GM18502 (cell line): ENCODE results near the gene RAC3.
"Not testable (repeated sequence)": the region's sequence is repeated elsewhere in the genome, so short reads cannot be mapped to it uniquely, and the experiment has no call there.

Experiments
- ATAC-seq: cut with Tn5 transposase; IDR thresholded peaks from one replicate; pipeline ENCODE4 v1.9.1; 2021; ENCODE audit warnings: mild to moderate bottlenecking; ENCODE audit not compliant: unreplicated experiment, poor library complexity

RAC3 gene

DNA sequence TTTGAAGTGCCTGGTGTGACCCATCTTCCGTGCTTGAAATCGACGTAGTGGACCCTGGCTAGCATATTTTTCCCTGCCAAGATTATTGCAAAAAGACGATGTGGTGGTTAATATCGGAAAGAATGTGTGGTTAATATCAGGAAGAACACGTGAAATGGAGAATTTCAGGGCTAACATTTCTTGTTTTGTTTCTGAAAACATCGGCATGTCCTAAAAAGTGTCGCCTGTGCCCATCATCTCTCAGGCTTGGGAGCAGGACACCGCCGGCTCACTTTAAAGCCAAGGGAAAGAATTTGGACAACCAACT lies 6.4 kb downstream of the RAC3 start:
- no peak for ATAC-seq

DNA sequence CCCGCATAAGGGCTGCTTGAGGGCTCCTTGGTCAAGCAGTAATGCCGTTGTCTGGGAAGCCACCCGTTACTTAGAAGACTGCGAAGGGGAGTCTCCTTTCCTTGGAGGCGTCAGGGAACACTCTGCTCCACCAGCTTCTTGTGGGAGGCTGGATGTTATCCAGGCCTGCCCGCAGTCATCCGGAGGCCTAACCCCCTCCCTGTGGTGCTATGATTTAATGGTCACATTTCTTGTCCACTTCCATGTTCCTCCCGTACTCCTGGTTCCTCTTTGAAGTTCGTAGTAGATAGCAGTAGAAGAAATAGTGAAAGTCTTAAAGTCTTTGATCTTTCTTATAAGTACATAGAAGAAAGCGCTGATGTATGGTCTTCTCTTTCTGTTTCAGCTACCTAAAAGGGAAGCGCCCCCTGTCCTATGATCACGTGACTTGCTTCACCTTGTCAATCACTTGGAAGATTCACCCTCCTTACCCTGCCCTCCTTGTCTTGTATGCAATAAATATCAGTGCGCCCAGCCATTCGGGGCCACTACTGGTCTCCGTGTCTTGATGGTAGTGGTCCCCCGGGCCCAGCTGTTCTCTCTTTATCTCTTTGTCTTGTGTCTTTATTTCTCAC lies 7.4 kb downstream of the RAC3 start:
- not testable (repeated sequence) for ATAC-seq

DNA sequence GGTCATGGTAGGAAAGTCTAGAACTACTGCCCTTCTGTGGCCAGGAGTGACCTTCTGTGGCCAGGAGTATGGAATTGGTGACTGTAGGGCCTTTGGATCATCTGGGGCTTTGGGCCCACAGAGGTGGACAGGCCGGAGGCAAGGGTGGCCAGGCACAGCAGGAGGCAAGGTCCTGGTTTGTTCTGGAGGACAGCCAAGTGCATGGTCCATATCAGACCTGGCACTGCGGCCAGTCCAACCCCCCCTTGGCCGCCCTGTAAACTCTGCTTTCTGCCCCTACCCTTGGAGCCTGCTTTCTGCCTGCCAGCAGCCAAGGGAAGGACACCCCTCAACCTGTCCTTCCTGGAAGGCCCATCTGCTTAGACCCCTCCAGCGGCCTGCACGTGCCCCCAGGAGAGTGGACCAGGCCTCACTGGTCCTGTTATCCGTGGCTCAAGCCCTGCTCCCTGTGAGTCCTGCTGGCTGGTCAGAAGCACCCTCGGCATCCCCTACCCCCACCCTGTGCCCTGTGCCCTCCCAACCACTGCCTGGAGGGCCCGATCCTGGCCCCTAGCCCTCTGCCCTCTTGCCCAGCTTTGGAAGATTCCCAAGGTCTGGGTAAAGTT lies 8.3 kb downstream of the RAC3 start:
- no peak for ATAC-seq

DNA sequence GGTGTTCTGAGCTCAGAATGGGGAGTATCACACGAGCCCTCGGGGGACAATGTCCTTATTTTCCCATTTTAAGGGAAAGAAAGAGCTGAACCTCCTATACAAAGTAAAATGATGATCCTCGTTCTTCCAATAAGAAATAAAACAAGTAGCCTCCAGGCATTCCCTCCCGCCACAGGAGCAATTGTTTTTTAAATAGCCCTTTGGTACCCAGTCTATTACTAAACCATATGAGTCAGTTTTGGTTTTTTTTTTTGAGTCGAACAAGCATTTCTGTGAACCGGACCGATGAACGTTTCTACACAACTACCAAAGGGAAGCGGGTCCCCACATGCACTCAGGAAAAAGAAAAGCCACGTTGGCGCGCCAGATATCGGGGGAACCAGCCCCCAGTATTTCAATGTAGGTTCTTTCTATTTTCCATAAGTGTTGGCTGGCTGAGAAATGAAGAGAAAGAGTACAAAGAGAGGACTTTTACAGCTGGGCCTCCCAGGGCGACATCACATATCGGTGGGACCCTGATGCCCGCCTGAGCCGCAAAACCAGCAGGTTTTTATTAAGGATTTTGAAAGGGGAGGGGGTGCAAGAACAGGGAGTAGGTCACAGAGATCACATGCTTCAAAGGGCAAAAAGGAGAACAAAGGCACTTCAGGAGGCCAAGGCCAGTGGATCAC lies 9.8 kb downstream of the RAC3 start:
- ATAC-seq = no peak

DNA sequence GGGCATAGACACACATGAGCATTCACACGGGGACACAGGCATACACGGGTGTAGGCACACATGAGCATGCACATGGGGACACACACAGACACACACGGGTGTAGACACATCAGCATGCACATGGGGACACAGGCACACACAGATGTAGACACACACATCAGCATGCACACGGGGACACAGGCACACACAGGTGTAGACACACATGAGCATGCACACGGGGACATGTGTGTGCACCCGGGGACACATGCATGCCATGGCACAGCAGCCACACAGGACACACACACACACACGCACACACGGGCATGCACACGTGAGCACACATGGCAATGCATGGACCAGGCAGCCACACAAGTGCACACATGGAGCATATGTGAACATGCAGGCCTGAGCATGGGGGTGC lies 11.2 kb downstream of the RAC3 start:
- no peak for ATAC-seq

DNA sequence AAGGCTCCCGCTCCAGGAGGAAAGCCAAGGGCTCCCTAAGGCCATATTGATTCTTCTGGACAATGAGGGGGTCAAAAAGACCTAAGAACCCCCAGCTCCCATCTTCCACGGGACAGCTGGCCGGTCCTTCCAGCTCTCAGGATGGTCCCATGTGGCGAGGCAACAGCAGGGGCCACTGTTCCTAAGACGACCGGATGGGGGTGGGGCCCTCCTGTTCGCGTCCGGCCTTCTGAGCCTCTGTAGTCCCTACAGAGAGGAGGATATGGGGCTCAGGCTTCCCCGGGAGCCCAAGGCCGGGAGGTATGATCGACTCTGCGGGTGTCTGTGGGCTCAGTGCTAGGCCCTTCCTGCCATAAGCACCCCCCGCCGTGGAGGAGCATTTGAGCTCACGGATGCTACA lies 12.0 kb downstream of the RAC3 start:
- no peak for ATAC-seq

DNA sequence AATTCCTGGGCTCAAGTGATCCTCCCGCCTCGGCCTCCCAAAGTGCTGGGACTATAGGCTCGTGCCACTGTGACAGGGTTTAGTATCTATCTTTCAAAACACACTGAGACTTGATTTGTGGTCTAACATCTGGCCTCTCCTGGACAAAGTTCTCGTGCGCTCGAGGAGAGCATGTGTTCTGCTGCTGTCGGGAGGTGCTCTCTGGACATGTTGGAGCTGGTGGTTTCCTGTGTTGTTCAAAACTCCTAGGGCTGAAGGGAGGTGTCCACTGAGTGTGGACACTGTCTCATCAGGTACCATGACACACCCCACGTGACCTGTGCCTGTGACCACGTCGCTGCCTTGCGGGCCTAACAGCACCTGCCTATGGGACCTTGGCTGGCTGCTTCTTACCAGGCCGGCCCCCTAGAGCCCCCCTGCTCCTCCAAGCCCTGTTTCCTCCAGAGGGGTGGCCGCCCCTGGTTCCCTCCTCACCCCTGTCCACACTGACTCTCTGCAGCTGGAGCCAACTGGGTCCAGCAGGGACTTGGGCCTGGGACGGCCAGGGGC lies 14.5 kb downstream of the RAC3 start:
- ATAC-seq = no peak

DNA sequence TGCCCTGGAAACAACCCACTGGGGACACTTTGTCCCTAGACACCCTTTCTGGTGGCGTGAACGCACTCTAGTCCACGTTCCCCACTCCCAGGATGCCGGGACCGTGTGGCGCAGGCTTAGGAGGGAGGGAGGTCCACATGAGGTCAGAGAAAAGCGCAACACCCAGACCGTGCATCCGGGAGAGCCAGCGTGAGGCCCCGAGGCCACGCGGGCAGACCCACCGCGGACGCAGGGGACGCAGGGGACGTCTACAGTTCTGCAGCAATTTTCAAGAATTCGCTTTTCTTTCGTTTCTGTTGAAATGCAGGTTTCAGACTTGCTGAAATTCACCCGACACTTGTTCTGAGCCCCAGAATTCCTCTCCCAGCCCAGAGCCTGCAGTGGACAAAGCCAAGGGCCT lies 15.4 kb downstream of the RAC3 start:
- no peak for ATAC-seq

DNA sequence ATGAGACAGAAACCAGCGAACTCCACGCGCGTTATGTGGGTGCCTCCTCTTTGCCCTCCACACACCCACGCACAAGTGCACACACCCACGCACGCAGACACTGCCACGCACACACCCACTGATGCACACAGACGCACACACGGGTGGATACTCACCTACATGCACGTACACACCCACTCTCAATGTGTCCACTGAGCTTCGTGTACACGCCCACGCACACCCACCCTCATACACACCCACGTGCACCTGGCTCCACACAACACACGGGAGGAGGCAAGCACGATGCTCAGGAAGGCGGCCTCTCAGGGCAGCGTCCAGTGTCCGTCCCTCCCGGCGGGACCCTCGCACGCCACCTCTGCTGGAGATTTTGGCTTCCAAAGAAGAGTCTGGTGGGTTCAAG lies 15.9 kb downstream of the RAC3 start:
- ATAC-seq = no peak

DNA sequence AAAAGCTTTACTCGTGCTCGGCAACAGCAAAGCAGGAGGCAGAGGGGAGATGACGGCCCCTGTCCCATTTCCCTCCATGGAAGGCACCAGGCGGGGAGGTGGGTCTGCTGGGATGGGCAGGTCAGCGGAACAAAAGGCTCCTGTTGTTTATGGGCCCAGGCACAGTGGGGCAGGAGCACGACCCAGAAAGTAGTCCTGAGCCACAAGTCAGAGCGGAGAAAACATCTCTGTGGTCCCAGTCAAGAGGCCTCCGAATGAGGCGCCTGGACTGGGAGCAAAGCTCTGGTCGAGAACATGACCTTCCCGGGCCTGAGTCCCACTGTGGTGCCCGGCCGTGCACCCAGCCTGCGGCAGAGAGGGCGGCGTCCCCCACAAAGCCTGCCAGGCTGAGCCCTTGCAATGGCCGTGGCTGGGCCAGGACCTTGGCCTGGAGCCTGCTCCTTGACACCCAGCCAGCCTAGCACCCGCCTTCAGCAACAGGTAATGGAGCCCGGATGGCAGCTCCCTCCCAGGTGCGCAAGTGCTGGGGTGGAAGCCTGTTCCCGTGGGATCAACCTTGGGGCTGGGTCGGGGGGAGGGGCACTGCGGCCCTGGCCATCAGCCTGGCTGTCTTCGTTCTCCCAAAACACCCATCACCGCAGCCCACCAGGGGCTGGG lies 16.6 kb downstream of the RAC3 start:
- ATAC-seq = no peak

DNA sequence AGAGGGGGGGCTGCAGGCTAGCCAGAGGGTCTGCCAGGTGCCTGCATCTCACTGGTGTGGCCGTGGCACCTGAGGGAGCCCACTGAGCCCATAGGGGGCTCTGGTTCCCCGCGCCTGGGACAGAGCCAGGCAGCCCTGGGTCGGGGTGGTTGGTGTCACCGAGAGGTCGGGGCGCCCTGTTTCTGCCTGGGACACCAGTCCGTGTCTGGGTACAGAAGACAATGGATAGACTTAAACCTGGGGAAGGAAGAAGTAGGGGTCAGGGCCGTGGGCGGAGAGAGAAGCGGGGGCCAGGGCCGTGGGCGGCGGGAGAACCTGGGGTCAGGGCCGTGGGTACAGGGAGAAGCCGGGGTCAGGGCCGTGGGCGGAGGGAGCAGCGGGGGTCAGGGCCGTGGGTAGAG lies 17.1 kb downstream of the RAC3 start:
- no peak for ATAC-seq

DNA sequence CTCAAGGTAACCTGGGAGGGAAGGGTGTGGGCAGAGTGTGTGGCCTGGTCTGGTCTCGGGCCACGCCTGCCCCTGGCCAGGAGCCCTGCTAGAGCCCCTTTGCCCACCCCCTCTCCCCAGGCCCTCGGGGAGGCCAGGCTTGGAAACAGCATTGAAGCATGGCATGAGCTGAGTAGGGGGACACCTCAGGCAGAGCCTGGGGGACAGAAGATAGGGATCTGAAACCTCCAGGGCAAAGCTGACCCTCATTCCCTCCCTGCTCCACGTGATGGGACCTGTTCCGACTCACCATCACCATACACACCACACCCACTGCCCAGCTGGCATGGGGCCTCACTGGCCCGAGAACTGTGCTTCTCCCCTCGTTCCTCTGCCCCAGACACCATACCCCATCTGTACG lies 17.6 kb downstream of the RAC3 start:
- ATAC-seq = no peak

DNA sequence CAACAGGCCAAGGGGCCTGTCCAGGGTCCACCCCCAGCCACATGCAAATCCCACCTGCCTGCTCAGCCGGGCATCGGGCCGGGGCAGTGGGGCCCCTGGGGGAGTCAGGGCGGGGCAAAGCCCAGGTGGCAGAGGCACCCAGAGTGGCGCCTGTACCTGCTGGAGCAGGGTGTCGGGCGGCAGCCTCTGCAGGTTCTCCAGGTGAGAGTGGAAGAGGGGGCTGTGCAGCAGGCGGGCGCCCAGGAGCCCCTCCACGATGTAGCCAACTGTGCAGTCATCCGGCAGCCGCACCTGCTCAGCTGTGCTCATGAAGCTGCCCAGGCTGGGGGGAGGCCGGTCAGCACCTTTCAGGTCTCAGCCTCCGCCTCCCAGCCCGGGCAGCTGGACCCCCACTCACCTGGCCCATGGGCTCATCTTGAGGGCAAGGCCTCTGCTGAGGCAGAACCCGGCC lies 18.1 kb downstream of the RAC3 start:
- no peak for ATAC-seq

DNA sequence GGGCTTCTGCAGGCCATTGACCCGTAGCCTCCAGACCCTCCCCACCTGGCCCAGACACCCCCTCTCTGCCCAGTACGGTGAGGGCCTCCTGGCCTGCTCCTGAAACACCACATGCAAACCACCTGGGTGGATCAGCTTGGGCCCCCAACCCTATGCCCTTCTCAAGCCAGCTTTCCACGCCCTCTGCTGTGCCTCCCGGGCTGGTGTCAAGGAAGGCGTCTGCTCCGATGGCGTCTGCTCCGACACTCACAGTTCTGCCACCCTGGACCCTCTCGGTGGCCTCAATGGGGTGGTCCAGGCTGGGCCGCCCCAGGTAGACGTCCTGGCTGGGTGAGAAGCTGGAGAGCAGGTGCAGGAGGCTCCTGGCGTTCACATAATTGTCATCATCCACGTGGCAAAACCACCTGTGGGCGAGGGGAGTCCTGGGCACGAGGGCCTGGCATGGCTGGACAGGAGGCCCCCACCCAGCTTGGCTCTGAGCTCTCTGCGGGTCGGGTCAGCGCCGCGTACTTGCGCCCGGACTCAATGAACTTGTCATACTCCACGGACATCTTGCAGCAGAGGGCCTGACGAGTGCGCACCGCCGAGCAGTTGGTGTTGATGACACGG lies 18.8 kb downstream of the RAC3 start:
- ATAC-seq = no peak

DNA sequence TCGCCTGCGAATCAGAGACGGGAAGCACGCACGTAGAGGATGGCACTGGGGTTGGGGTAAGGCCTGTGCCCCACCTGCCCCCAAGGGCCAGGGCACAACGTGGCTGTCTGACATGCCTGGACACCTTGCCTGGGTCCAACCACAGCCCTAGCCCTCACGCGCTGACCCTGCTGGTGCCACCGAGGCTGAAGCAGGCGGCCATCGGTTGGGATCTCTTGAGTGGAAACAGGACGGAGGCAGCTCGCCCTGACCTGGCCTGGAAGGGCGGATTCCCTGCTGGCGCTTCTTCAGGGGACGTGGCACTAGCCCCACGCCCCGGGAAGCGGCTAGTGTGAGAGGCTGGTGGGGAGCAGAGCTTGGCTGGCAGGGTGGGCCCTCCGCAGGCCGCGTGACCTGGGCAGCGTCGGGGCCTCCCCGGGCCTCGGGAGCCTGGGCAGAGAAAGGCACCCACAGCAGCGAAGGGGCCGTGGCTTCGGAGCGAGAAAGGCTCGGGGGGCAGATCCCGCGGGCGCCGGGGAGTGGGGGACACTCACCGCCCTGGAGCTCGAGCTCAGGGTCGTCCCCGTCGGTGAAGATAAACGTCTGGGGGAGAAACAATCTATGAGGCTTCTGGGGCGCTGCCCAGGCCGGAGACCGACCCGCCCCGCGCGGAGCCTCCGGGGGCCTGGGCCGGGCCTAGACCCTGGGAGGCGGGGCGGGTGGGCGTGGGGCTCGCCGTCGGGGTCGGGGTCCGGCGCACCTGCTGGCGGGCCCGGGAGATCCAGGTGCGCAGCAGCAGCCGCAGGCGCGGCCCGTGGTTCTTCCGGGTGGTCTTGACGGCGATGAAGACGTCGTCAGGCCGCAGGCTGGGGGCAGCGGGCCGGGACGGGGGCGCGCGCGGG lies 19.5 kb downstream of the RAC3 start:
- ATAC-seq = no peak

DNA sequence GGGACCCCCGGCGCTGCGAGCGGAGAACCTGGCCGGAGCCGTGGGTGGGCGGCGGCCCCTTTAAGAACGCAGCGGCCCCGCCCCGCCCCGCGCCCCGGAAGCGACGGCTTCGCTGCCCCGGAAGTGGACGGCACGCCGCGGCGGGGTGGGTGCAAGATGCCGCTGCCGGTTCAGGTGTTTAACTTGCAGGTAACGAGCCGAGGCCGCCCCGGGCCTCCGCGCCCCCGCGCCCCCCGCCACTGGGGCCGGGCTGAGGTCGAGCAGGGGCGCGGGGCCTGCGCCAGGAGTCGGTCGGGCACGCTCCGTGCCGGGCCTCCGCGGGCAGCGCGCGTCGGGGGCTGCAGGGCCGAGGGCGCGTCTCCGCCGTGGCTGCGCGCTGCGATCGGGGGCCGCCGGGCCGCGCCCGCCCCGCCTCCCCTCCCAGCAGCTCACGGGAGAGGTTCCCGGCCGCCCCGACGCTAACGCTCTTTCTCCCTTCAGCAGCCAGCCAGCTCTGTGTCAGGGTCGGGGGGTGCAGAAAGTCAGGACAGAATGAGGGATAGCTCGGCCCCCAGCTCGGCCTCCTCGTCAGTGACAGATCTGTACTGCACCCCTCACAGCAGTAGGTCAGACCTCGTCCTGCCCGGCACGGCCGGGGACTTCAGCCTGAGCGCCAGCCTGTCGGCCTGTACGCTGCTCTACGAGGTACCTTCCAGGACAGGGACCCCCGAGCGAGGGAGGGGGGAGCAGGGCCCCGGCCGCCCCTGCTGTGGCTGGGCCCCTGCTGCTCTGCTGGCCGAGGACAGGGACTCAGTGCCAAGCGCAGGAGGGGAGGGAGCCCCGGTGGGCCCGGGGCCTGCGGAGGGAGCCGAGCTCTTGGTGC lies 20.5 kb downstream of the RAC3 start, which contains the start of the genes GPS1 and RFNG:
GPS1 (plus strand) TSS at position 123 of the 862 bp plus-strand sequence; CDS start at position 157, 34 bp downstream.
RFNG (minus strand) TSS at position 36 of the 862 bp plus-strand sequence. CDS start 45 bp downstream, outside the sequence.
- ATAC-seq = peak; percentile 66

DNA sequence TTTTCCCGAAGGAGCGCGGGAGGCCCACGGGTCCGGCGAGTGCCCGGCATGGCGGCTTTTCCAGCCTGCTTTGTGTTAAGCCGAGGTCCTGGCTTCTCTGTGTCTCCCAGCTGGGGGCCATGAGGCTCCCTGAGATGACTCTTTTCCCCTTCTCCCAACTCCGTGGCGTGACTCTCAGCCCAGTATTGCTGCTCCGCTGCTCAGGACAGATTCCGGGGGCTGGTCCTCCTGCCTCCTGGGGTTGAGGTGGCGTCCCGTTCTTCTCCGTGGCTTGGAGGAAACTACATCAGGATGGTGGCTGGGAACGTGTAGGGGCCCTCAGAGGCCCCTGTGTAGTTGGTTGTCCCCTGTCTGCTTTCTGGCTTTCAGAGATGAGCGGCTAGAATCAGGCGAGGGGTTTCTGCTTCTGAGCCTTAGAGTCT lies 21.2 kb downstream of the RAC3 start:
- ATAC-seq = no peak

DNA sequence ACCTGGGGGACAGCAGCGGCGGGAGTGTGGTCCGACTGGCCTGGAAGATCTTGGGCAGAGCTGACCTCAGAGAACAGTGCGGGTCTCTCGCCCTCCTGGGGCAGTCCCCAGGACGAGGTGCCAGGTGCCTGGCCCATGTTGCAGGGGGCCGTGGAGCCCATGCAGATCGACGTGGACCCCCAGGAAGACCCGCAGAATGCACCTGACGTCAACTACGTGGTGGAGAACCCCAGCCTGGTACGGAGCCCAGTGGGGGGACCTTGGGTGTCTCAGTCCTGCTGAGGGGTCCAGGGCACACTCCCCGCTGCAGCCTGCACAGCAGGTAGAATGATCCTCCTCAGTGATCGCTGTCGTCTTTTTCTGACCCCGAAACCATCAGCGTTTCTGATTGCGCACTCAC lies 21.7 kb downstream of the RAC3 start:
- ATAC-seq = no peak
